Suppressor macrophage (primary cell): ENCODE results near the gene SH3YL1.

ENCODE experiments used
- DNase-seq, 4 experiments: peaks; one replicate each; pipeline ENCODE4 v3.0.0-alpha.2; 2020 to 2022

Gene SH3YL1

DNA sequence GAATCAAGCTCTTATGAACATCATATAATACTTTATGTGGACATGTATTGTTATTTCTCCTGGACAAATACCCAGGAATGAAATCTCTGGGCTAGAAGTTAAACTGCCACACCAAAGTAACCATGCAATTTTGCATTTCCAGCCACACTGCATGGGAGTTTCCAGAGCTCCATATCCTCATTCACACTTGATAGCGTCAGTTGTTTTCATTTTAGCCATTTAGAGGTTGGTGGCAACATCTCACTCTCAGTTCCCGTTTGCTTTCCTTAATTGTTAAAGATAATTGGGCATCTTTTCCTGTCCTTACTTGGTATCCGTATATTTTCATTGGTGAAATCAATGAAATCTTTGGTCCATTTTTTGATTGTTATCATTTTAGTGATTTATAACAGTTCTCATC is 47.8 kb downstream of the SH3YL1 start:
- DNase-seq: no peak

DNA sequence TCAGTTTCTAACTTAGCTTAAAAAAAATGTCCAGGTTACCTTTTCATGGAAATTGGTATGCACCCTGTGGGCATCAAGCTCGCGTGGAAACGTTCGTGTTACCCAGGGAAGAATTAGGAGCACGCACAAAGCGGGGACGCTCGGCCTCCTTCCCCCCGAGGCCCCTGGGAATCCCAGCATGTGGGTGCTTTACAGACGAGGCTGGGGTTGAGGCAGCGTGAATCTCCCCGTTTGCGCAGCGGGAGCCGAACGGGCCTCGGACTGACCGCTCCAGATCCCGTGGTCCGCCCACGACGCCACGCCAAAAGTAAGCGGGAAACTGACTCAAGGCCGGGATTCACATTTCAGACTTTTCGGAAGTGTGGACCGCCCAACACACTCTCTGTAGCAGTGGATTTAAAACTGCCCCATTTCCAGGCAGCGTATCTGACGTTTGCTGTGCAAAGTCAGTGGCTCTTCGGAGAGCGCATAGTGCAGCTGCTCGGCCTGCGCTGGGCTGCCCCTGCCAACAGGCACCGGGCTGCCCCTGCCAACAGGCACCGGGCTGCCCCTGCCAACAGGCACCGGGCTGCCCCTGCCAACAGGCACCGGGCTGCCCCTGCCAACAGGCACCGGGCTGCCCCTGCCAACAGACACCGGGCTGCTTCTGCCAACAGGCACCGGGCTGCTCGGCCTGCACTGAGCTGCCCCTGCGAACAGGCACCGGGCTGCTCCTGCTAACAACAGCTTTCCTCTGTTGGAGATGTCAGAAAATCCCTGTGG is 49.7 kb downstream of the SH3YL1 start:
- DNase-seq: no peak

DNA sequence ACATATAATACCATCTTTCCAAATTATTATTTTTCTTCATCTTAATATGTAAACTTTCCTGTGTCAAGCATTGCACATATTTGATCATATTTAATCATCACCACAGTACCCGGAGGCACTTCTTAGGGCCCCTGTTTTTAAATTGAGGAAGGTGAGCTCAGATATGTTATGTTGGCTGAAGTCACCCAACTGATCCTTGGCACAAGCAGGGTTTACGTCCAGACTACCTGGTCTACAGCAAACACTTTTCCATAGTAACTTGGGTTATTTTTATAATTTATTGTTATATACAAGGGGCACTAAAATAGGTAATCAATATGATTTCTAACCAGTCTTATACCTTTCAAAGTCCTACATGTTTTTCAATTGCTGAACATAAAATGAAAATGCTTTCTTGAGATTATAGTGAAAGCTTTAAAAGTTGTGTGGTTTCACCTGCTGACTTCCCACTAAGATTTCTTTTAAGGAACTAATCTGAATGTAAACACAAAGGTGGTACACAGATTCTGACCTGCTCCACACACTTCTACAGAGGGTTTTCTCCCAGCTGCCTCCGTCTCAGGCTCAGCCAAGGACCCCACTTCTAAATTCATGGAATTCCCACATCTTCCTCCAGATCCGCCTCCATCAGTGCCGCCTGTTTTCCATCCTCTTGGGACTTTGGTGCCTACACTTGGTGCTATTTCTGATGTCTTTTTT is 52.2 kb downstream of the SH3YL1 start:
- no peak for DNase-seq

DNA sequence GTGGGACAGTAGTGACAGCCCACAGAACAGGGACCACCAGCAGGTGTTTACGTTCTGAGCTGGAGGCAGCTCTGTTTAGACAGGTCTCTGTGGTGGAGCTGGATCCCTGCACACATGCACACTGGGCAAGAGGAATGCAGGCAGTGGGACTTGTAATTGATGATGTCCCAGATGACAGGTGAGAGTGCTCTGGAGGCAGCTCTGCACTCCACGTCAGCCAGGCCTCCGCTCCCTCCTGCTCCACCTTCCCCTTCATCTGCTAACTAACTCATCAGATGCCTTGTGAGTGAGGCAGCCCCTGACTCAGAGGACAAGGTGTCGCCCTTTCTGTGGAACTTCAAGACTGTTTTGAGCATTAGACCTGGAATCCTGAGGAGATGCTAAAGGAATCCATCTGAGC is 53.2 kb downstream of the SH3YL1 start:
- no peak for DNase-seq

DNA sequence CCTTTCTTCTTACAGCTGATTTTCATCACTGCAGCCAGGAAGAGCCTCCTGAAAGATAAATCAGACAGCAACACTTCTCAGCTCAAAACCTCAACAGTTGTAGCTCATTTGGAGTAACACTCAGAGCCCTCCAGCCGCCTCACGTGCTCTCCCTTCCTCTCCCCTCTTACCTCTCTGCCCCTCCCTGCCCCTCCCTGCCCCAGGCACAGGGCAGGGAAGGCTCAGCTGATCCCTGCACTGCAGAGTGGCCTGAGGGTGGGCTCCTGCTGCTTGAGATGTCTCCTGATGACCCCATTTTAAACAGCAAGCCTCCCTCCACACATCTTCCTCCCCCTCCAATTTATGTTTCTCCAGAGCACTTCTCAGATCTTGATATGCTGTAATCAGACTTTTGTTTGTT is 54.4 kb downstream of the SH3YL1 start:
- DNase-seq: no peak

DNA sequence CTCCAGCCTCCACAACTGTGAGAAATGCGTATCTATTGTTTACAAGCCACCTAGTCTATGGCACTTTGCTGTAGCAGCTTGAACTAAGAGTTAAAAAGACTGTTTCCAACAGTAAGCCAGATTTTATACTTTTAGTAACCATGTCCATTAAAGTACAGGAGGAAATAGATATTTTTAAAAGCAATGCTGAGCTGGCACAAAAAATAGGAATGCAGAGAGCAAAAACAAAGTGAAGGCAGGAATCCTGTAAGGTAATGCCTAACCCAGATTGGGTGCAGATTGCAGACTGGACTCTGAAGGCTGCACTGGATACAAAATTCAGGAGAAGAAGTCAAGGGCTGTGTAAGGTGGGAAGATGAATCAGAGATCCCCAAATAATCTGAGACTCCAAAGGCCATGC is 55.5 kb downstream of the SH3YL1 start:
- DNase-seq: no peak

DNA sequence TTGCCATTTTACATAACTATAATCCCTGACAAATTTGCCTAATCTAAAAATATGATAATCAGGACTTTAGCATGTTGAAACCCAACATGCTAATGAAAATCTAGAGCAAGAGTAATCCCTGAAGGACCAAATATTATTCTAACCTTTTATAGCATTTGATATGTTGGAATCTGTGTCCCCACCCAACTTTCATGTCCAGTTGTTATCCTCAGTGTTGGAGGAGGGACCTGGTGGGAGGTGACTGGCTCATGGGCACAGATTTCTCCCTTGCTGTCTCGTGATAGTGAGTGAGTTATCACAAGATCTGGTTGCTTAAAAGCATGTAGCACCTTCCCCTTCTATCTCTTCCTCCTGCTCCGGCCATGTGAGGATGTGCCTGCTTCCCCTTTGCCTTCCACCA is 59.8 kb downstream of the SH3YL1 start:
- peak in 1 of 4 experiments; percentile 2 for DNase-seq

DNA sequence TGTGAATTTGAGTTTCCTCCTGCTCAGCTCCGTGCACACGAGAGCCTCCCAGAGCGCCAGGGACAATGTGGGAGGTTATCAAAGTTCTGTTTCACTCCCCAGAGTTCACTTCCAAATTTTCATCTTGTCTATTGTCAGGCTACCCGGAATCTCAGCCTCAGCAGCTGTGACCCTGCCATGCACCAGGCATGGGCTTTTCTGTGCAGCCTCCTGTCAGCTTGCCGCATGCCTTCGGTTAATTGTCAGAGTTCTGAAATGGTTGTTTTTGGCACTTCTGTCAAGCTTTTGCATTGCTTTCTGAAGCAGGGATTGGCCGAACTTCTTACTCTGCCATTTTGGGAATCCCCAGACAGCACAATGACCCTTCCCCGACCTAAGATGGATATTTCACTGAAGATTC is 60.4 kb downstream of the SH3YL1 start:
- no peak for DNase-seq

DNA sequence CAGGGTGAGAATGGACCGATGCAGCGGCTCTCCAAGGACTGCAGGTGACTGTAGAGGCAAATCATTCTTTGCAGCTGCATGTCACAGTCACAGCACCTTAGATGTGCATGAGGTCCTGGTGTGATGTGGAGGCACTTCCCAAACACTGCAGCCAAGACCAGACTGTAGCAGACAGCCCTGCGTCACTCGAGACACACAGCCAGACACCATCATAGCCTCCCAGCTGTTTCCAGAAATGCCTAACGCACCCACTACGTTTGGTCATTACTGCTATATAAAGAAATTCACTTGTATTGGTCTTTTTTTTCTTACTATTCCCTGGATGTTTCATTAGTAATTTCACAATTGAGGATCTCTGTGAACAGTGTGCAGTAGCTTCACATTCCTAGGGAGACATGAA is 60.9 kb downstream of the SH3YL1 start:
- DNase-seq: no peak

DNA sequence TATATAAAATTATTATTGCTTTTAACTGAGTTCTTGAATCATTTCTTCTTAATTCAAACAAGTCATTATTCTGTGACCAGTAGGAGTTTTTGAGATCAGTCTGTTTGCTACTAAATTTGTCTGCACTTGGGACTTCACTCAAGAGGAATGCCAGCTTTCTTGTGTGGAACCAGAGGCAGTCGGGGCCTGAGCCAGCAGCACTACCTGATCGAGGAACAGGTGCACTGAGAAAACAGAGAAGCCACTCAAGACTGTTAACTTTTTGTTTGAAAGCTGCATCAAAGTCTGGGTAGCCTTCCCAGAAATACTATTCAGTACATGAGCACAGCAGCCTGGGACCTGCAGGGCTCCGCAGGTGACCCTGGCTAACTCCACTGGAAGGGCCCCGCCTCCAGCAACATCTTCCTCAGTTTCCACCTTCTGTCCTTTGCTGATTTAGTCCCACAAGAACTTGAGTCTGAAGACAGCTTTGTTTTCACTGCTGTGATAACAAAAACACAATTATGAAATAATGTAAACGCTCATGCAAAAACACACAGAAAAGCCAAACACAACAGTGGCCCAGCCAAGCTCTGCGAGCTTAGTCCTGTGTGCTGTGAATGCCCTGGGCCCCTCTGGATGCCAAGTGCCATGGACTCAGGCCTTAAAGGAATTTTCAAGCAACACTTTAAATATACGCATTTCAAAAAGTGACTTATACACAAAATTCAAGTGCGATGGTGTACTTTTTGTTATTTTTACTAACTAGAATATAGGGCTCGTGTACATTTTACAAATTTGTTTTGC is 62.0 kb downstream of the SH3YL1 start:
- DNase-seq: no peak

DNA sequence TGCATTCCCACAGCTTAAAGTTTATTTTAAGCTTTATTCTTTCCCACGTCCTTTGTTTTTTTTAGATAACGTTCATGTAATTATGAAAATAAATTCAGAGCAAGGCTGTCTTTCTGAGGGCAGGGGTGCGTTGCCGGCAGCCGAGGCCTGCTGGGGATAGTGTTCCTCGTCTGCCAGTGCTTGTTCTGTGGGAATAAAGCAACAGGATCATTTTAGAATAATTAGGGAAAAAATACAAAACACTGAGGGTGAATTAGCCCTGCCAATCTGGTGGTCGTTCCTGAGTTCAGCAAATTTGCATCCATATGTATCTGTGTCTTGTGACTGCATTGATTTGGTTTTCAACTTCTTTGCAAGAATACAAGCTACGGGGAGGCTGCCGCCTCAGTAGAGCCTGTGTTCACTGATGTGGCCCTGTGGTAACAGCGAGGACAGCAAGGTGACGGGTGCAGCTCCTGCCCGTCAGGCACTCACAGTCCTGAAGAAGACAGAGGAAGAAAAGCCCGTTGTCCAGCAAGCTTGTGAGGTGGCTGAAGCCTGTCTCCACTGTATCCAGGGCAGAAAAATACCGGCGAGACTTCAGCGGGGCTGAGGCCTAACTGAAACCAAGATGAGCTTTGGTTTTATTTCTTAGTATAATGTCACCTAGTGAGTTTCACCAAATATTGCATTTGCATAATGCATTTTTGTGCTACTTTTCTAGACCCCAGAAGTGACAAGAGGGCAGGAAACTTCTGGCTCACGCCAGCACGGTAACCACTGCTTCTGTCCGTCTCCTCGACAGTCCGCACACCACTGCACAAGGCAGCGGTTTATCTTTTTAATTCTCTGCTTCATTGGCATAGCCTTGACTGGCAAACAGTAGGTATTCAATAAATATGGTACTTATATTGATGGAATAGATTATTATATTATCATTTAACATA is 64.5 kb downstream of the SH3YL1 start:
- no peak for DNase-seq

DNA sequence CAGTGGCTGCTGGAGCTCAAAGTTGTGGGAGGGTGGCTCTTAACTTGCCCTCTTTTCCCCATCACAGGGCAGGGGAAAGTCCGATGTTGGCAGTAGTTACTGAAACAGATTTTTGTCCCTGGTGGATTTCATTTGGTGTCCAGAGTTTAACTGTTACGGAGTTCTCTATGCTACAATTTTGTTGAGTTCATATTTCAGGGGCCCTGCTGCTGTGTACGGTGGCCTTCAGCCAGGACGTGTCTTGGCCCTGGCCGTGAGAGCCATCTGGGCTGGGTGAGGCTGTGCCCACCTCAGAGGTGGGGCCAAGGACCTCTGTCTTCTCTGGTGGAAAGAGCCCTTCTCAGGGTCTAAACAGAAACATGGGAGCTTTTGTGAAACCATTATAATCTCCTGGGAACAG is 67.4 kb downstream of the SH3YL1 start:
- DNase-seq: no peak

DNA sequence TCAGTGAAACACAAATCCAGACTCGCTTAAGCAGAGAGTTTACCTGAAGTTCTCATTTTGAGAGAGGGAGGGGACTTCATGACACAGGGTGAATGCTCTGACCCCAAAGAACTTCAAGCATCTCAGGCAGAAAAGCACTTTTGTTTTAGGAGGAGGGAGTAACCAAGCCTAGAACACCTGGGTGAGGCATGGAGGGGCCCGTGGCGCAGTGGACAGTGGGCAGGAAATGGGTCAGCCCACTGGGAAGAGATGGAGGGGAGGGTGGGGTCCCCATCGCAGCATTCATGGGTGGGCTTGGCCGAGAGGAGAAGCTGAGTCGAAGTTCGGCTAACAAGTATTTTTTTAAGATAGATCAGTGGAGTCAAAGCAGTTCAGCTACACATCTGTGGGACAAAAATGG is 67.9 kb downstream of the SH3YL1 start:
- no peak for DNase-seq

DNA sequence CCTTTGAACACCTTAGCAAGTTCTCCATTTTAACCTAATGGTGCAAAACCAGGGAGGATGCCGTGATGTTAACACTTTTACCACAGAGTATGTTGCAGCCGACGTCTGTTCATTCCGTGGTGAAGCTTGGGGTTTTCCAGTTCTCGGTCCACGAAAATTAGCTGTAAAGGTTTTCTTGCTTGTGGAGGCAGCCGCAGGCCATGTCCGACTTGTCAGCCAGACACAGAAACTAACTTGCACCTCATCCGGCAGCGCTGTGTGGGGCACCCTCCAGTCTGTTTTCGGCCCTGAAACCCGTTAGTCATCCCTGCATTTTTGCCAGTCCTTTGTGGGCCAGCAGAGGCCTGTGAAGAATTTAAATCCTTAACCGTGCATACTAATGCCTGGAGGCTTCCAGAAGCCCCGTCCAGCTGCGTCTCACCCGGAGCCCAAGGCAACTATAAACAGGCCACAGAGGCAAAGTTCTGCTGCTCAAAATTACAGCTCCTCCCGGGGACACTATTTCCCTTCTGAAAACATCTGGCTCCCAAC is 70.6 kb downstream of the SH3YL1 start:
- DNase-seq: no peak

DNA sequence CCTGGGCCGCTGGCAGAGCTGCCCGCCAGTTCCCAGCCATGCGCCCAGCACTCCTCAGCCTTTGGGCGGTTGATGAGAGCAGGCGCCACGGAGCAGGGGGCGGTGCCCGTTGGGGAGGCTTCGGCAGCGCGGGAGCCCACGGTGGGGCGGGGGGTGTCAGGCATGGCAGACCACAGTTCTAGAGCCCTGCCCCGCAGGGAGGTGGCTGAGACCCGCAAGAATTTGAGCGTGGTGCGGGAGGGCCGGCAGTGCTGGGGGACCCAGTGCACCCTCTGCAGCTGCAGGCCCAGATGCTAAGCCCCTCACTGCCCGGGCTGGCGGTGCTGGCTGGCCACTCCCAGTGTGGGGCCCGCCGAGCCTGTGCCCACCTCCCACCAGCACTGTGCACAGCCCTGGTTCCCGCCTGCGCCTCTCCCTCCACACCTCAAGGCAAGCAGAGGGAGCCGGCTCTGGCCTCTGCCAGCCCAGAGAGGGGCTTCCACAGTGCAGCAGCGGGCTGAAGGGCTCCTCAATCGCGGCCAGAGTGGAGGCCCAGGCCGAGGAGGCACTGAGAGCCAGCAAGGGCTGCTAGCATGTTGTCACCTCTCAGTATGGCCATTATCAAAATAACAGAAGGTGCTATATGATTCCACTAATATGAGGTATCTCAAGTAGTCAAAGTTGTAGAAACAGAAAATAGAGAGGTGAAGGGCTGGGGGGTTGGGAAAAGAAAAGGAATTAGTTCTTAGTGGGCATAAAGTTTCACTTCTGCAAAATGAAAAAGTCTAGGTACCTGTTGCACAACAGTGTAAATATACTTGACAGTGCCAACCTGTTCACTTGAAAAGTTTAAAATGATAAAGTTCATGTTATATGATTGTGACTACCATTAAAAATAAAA is 72.3 kb downstream of the SH3YL1 start:
- no peak for DNase-seq

DNA sequence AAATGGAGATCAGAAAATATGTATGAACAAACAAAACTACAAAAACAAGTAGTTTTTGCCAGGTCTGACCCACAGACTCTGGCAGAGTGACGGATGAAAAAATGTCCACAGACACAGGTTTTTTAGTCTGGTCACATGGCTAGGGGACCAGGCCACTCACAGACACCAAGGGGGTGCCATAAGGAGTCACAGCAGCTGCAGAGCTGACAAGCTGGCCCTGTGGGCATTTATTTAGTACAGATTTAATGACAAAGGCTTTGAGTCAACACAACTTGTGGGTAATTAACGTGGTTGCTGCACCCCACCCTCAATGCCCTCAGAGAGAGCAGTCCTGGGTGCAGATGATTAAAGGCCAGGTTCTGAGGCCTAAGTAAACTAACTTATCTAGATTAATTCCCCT is 76.0 kb downstream of the SH3YL1 start:
- no peak for DNase-seq

DNA sequence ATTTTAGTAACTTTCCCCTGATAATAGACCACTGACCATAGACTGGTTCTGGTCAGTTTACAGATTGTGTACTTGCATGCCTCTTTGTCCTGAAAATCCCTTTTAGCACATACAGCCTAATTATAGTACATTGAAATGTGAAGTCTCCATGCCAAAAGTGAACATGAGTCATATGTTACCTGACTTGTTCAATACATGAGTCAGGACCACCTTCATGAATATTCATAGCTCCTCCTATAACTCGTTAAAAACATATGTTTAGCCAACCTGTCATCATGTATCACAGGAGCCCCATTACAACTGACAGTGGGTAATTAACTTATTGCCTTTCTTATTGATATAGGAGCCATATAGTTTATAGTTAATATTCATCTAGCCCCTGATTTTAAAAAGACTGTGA is 78.6 kb downstream of the SH3YL1 start:
- no peak for DNase-seq

DNA sequence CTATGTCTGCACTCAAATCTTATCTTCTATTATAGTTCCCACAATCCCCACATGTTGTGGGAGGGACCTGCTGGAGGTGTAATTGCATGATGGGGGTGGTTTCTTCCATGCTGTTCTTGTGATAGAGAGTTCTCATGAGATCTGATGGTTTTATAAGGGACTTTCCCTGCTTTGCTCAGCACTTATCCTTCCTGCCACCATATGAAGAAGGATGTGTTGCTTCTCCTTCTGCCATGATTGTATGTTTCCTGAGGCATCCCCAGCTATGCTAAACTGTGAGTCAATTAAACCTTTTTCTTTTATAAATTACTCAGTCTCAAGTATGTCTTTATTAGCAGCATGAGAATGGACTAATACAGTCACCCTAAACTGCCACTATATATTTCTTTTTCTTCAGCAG is 79.1 kb downstream of the SH3YL1 start:
- no peak for DNase-seq

DNA sequence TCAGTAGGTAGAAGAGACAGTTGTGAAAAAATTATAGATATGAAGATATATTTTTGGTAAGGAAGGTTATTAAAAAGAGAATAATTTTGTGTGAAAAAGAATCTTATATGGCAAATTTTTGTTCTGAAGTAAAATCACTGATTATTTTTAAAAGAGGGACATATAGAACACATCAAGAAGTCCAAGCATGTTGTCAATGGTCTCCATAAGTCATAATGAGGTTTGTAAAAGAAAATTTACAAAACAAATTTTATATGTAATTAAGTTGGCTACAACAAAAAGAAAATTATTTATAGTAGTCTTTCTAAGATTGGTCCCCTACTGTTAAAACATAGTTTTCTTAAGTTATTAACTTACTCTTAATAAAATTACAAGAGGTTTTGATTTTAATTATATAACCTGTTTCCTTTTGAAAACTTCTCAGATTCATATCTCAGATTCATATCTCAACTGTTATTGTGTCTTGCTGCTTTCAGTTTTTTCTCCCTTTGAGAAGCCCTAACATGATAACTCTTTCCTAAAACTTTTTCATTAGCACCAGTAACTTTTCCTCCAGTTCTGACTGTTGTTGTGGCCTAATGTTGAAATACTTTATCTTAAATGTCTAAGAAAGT is 81.2 kb downstream of the SH3YL1 start:
- DNase-seq: no peak

DNA sequence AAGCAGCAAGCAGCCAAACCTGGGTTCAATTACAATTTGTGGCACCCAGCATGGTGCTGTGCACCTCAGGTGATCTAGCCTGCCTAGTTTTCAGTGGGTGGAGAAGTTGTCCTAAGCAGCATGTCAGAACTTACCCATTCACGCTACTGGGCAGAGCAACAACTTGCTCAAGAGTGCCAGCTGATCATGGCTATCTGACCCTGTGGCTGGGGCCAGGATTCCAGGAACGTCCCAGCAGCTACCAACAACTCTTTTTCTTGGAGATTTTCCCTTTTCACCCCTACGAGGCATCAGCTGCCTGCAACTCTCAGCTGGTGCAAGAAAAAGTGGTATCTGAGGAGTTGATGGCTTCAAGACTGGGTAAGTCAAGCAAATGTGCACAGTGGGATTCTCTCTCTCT is 83.5 kb downstream of the SH3YL1 start:
- DNase-seq: no peak

DNA sequence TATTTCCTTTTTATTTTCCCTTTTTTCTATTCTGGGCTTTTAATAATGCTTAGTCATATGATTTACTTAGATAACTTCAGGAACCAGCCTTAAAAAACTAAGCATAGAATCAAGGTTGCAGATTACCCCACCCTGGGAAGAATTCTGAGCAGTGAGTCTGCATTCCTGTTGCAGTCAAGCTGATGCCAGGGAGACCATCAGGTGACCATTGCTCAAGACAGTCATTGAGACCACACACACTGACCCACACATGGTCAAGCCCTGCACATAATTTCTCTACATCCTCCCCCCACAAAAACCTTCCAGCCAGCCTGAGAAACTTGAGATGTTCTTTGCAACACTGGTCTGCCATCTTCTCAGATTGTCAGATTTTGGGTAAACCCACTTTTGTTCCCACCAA is 83.9 kb downstream of the SH3YL1 start:
- DNase-seq: no peak
